NCI-H460 (cell line): ENCODE data around the gene SNAI3. TPM values are rescaled to one million over a fixed set of nuclear protein-coding genes. Genes with fewer than 3 reads are reported as not detected.
A peak's percentile ranks its signal among the peaks of the same experiment; 100 is the strongest.
"Not testable (repeated sequence)": the region's sequence is repeated elsewhere in the genome, so short reads cannot be mapped to it uniquely, and the experiment has no call there.

Experiments
- DNase-seq: peaks from one replicate; pipeline ENCODE4 v3.0.0-alpha.2; 2016; ENCODE audit warnings: low read depth; ENCODE audit errors: extremely low read depth
- total RNA-seq: library from RNA; depleted of rRNA; stranded (reverse); fragments of >200 nt; shearing (Covaris generic); gene quantifications from 2 replicates; pipeline ENCODE4 v1.2.3, GENCODE V29; 2014

SNAI3 gene
- total RNA-seq, 1 experiment from 2014 or later: not detected

DNA sequence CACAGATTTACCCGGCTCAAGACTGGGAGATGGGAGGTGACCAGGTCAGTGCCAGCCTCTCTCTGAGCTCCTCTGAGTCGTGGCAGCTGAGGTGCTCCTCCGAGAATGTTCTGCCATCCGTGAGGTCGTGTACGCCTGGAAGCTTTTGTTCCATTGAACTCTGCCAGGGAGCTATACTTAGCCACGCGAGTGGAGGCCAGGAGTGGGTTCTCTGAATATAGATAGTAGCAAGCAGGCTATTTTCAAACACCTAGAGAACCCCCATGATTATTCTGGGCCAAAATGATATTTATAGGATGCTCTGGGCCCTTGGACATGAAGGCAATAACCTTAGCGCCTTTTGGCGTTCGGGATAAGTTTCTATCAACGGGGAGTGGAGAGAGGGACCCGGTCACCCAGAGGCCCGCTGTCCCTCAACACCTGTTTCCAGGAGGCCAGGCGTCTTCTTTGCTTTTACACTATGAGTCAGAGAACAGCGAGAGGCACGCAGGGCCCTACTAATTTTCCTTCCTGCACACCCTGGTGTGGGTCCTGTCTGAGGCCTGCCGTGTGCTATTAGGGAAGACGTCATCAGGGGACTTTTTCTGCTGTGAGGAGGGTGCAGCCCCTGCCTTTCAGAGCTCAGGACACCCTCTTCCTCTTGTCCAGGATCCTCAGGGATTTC, 12.5 kb downstream of the SNAI3 start:
- no peak for DNase-seq

GRCh38 chr16:88672776-88673175, 13.5 kb downstream of the SNAI3 start:
- DNase-seq: no peak

GRCh38 chr16:88671806-88672205, 14.5 kb downstream of the SNAI3 start:
- DNase-seq: no peak

DNA sequence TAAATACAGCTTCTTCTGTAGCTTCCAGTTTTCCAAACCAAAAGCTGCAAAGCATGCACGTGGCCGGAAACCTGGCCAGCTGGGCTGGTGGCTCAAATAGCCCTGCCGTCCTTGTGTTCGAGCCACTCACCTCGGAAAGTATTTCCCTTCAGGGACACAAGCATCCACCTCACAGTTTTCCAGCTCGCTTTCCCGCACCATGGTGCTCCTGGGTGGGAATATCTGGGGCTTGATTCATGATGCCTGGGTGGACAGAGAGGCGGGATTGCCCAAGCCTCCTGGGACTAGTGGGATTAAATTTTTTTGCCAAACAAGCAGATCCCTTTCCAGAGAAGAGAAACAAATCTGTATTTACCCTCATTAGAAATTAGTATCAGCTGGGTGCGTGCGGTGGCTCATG, 16.3 kb downstream of the SNAI3 start:
- DNase-seq: no peak

DNA sequence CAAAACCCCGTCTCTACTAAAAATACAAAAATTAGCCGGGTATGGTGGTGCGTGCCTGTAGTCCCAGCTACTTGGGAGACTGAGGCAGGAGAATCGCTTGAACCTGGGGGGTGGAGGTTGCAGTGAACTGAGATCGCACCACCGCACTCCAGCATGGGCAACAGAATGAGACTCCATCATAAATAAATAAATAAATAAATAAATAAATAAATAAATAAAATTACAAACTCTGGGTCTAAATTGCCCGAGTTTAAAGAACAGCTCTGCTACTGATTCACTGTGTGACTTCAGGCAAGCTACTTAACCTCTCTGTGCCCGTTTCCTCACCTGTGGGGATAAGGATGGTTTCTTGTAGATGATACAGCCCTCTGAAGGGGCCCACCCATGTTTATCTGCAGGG, 16.8 kb downstream of the SNAI3 start:
- not testable (repeated sequence) for DNase-seq

- no peak for DNase-seq
Measured at GRCh38 chr16:88667461-88667860, 18.8 kb downstream of the SNAI3 start.

DNA sequence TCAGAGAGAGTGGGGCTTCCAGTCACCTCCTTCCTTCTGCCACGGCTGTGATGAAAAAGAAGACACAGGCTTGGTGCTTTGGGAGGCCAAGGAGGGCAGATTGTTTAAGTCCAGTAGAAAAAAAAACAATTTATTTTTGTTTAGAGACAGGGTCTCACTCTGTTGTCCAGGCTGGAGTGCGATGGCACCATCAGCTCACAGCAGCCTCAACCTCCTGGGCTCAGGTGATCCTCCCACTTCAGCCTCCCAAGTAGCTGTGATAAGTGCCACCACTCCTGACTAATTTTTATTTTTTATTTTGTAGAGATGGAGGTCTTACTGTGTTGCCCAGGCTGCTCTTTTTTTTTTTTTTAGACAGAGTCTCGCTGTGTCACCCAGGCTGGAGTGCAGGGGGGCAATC, 20.7 kb downstream of the SNAI3 start:
- DNase-seq: no peak

DNA sequence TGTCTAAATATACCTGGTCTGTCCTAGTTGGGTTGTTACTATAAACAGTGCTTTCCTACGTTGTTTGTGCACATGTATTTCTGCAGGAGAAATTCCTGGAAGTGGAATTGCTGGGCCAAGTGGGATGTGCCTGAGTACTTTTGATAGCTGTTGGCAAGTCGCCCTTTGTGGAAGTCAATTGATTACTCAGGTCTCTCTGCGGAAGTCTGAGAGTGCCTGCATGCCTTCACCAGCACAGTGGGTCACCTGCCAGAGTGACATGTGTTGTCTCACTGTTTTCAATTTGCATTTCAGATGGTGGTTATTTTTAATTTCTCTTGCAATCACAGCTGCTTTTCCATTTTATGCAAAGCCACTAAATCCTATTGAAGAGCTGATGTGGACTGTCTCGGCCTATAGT, 21.2 kb downstream of the SNAI3 start:
- no peak for DNase-seq

- peak; percentile 92 for DNase-seq
Measured at GRCh38 chr16:88662843-88663606, 23.3 kb downstream of the SNAI3 start, which contains the start of gene MVD. Gene MVD (minus strand): TSS chr16:88663091. CDS start chr16:88663080, 11 bp downstream.

GRCh38 chr16:88662222-88662842, 24.0 kb downstream of the SNAI3 start:
- DNase-seq: no peak

GRCh38 chr16:88661468-88661867, 24.8 kb downstream of the SNAI3 start:
- no peak for DNase-seq

DNA sequence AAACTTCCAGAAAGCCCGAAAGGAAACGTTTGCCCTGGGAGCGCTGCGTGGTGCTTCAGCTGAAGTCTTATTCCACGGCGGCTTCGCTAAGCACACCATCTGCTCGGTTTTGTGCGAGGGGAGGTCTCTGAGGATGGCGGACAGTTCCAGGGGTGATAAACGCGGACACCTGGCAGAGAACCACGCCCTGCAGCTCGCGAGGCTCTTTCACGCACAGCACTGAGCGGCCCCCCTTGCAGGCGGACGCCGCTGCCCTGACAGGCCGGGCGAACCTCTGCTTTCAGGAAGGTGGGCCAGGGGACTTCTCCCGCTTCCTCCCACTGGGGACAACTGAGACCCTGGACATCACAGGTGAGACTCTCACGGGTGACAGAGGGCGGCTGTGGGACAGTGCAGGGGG, 27.1 kb downstream of the SNAI3 start:
- DNase-seq: no peak

GRCh38 chr16:88658714-88659113, 27.6 kb downstream of the SNAI3 start:
- DNase-seq: no peak

GRCh38 chr16:88657371-88657770, 28.9 kb downstream of the SNAI3 start:
- no peak for DNase-seq

GRCh38 chr16:88656291-88656980, 29.9 kb downstream of the SNAI3 start:
- DNase-seq: no peak

- DNase-seq: no peak
Measured at GRCh38 chr16:88655733-88656281, 30.5 kb downstream of the SNAI3 start.

- DNase-seq: no peak
Measured at GRCh38 chr16:88655053-88655732, 31.1 kb downstream of the SNAI3 start.

- no peak for DNase-seq
Measured at GRCh38 chr16:88654363-88655052, 31.8 kb downstream of the SNAI3 start.

GRCh38 chr16:88653596-88654362, 32.5 kb downstream of the SNAI3 start:
- no peak for DNase-seq
